HG03108 (cell line): ENCODE measurements around the gene STAB1.
"Not testable (repeated sequence)": the region's sequence is repeated elsewhere in the genome, so short reads cannot be mapped to it uniquely, and the experiment has no call there.

Experiments used
- ATAC-seq: cut with Tn5 transposase; IDR thresholded peaks from one replicate; pipeline ENCODE4 v1.9.1; 2021; ENCODE audit warnings: moderate library complexity; ENCODE audit not compliant: unreplicated experiment

The STAB1 gene

DNA sequence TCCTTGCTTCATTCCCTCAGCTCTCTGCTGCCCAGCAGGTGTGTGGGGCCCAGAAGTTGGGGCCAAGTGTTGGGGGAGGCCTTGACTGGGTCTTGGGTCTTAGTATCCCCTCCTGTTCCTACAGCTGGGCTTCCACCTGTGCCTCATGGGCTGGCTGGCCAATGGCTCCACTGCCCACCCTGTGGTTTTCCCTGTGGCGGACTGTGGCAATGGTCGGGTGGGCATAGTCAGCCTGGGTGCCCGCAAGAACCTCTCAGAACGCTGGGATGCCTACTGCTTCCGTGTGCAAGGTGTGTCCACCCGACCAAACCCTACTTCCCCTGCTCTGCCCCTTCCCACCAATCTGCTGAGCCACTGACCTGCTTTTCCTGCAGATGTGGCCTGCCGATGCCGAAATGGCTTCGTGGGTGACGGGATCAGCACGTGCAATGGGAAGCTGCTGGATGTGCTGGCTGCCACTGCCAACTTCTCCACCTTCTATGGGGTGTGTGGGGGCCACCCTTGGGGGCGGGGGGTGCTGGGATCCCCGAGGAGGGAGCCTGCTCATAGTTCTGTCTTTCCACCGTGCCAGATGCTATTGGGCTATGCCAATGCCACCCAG, 27.6 kb downstream of the STAB1 start:
- ATAC-seq: no peak

DNA sequence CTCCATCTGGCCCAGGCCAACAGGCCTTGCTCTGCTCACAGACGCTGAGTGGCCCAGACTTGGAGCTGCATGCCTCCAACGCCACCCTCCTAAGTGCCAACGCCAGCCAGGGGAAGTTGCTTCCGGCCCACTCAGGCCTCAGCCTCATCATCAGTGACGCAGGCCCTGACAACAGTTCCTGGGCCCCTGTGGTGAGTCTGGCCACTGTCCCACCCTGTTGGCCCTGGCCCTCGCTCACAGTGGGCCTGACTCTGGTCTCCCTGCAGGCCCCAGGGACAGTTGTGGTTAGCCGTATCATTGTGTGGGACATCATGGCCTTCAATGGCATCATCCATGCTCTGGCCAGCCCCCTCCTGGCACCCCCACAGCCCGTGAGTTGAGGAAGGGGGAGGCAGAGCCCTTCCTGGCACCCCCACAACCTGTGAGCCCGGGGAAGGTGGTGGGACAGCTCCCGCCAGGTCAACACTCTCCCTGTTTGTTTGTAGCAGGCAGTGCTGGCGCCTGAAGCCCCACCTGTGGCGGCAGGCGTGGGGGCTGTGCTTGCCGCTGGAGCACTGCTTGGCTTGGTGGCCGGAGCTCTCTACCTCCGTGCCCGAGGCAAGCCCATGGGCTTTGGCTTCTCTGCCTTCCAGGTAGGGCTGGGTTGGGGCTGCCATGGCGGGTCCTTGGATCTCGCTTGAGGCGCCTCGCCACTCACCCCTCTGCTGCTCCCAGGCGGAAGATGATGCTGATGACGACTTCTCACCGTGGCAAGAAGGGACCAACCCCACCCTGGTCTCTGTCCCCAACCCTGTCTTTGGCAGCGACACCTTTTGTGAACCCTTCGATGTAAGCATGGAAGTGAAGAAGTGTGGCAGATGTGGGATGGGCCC, 28.5 kb downstream of the STAB1 start:
- ATAC-seq: no peak

DNA sequence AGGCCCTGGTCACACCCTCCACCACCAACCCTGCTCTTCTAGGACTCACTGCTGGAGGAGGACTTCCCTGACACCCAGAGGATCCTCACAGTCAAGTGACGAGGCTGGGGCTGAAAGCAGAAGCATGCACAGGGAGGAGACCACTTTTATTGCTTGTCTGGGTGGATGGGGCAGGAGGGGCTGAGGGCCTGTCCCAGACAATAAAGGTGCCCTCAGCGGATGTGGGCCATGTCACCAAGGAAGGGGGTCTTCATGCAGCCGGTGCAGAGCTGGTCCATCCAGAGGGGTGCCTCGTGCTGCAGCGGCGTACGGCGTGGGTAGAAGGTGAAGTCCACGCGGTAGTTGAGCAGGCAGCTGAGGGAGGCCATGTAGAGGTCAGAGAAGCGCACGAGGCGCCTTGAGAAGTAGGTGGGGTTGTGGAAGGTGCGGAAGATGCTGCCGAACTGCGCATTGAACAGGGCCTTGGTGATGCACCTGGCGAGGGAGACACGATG, 29.2 kb downstream of the STAB1 start:
- ATAC-seq: no peak

GRCh38 chr3:52524752-52525679, 29.9 kb downstream of the STAB1 start:
- no peak for ATAC-seq

DNA sequence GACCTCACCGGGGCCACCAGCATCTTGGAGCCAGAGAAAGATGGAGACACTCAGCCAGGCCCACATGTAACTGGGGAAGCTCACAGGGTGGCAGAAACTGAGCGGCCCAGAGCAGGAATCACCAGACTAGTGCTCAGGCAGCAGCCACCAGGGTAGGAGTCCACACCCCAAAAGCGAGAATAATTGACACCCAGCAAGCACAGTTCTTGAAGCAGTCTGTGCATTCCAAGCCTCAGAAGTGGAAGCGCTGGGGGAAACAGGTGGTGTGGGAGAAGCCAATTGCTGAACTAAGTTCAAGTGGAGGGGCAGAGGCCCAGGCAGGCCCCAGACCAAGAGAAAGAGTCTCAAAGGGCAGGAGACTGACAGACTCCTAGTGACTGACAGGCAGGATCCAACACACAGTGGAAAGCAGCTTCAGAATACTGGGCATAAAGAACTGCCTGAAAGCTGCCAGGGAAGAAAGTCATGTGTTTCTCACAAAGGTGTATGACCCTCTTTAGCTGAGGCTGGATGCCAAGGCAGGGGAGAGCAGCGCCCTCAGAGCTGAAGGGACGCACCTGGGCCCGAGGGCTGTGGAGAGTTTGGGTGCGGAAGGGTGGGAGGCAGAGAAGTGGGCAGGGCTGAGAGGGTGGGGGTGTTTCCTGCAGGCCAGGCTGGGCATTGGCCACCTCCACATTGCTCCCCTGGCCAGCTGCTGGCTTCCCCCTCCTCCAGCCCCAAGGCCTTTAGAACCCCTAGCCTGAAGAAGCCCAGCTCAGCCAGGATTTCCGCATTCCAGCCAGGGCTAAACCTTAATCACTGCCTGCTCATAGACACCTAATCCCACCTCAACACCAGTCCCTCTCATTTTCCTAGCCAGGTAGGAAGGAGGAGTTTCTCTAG, 30.8 kb downstream of the STAB1 start:
- no peak for ATAC-seq

GRCh38 chr3:52526671-52527038, 31.5 kb downstream of the STAB1 start:
- not testable (repeated sequence) for ATAC-seq

DNA sequence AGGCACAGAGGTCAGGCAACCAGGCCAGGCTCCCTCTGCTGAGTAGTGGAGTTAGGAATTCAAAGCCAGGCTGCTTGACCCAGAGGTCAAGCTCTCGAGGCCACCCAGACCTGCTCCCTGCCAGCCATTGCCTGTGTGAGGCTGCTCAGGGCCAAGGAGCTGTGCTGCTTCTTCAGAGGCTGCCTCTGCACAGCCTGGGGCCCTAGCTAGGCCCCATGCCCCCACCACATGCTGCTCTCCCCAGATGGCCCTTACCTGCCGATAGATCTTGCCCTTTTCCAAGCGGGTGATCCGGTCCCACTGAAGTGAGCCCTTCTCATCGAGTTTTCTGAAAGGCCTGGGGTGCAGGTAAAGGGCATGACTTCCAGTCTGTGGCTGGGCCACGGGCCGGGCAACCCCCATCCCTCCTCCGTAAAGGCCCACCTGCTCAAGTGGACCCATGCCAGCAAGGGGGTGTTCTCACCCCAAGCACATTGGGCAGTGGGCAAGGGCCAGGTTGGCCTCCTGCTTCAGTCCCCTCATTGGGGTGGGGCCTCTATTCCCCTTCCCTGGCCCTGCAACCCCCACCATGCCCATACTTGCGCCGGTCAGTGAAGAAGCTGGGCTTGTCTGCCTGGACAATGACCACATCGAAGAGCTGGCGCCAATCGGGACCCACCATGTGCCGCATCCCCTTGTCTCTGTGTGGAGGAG, 32.0 kb downstream of the STAB1 start:
- no peak for ATAC-seq

DNA sequence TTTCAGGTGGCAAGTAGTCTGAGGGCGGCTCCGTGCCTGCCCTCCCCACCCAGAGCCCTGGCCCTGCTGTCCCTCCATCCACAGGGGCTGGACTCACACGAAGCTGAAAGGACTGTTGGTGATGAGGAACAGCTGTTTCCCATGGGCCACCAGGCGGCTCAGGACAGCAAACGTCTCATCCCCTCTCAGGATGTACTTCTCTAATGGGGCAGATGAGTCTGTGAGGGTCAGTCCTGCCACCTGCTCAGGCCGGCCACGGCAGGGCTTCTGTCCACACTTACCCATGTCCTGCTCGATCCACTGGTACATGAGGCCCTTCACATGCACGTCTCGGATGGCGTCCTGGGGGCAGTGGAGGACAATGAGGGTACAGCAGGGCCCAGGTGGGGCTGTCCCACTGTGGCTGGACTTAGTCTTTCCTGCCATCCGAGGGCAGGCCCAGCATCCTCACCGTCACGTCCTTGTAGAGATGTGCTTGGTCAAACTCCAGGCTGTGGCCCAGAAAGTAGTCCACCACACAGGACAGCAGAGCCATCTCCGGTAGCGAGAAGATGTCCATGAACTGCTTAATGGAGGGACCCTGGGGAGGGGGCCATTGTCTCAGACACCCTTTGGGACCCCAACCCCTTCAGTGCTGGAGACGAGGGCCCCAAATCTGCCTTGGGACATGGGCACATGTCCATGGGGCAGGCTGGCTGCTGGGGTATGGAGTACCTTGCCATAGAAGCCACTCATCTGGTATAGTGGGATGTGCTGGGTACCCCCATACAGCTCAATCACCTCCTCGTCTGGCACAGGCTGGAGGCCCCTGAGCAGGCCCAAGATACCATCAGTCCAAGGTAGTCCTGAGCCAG, 32.8 kb downstream of the STAB1 start:
- no peak for ATAC-seq

- ATAC-seq: no peak
These were observed 33.6 kb downstream of the STAB1 start for GRCh38 chr3:52528586-52529375.

GRCh38 chr3:52529376-52530333, 34.5 kb downstream of the STAB1 start:
- no peak for ATAC-seq

GRCh38 chr3:52530918-52531826, 36.0 kb downstream of the STAB1 start:
- ATAC-seq: no peak

GRCh38 chr3:52531860-52532516, 36.9 kb downstream of the STAB1 start:
- ATAC-seq: no peak

DNA sequence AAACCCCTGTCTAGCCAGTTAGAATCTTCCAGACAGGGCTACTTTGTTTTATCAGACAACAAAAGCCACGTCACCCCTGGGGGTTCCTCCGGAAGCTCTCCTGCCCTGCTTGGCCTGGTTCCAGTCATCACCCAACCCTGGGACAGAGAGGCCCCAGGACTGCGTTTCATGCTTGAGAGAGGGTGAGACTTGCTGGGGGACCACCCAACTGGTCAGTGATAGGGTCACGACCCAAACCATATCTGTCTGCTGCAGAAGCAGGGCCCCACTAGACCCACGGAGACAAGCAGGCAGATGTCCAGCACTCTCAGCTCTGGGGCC, 37.3 kb downstream of the STAB1 start:
- ATAC-seq: no peak

- no peak for ATAC-seq
These were observed 37.9 kb downstream of the STAB1 start for GRCh38 chr3:52532838-52533622.
